Gastroesophageal sphincter (tissue), 3 donors: Measurements from ENCODE around the gene CPN2.

Experiments used
- EP300 ChIP-seq: sonication (generic); formaldehyde crosslinking; IDR thresholded peaks from one replicate; pipeline ENCODE4 v1.6.1; 2017; ENCODE audit warnings: antibody characterized with exemption, mild to moderate bottlenecking
- POLR2A ChIP-seq, 2 donors: fragments of 450-650 bp; IDR thresholded peaks; one replicate each; pipeline ENCODE4 v1.6.1; 2017; ENCODE audit warnings: antibody characterized with exemption in 2 of 2, mild to moderate bottlenecking in 2 of 2, moderate library complexity in 1 of 2
- TF ChIP-seq, protein P1 (sequence below), 4 experiments: fragments of 200-600 bp in 2 of 4; fragments of 450-650 bp in 2 of 4; sonication (generic) in 1 of 4; IDR thresholded peaks; one replicate each; pipeline ENCODE4 v1.5.1; 2017 to 2019; ENCODE audit warnings: antibody characterized with exemption in 4 of 4, mild to moderate bottlenecking in 2 of 4, moderate library complexity in 2 of 4

DNA sequence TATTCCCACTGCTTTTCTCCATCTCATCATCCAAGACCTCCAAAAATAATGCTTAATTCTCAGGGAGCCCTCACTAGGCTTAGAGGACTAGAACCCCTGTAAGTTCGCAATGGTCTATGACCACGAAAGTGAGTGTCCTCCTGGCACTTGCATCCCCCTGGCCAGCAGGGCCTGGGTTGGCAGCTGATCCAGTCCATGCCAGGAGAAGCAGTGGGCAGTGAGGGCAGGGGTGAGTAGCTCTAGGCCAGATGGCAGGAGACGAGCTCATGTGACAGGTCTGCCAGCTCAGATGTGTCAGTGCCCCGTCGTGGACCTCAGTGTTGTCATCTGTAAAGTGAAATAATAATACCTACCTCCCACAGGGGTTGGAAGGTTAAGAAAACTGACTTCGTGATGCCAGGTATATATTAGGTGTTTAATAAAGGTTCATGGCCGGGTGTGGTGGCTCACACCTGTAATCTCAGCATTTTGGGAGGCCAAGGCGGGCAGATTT, 36.8 kb upstream of the CPN2 start:
- TF ChIP-seq, protein P1, sequence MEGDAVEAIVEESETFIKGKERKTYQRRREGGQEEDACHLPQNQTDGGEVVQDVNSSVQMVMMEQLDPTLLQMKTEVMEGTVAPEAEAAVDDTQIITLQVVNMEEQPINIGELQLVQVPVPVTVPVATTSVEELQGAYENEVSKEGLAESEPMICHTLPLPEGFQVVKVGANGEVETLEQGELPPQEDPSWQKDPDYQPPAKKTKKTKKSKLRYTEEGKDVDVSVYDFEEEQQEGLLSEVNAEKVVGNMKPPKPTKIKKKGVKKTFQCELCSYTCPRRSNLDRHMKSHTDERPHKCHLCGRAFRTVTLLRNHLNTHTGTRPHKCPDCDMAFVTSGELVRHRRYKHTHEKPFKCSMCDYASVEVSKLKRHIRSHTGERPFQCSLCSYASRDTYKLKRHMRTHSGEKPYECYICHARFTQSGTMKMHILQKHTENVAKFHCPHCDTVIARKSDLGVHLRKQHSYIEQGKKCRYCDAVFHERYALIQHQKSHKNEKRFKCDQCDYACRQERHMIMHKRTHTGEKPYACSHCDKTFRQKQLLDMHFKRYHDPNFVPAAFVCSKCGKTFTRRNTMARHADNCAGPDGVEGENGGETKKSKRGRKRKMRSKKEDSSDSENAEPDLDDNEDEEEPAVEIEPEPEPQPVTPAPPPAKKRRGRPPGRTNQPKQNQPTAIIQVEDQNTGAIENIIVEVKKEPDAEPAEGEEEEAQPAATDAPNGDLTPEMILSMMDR (IDR thresholded peaks at IDR 0.05) = no peak
- TF ChIP-seq EP300 = no peak
- no peak for TF ChIP-seq POLR2A (IDR thresholded peaks at IDR 0.05)
